GM12892 (cell line): ENCODE data around the gene TKFC.

Experiments
- POLR2A ChIP-seq: IDR thresholded peaks from 2 replicates; pipeline ENCODE4 v1.6.1; 2011; ENCODE audit warnings: low read depth, low read length, control low read depth
- POLR2AphosphoS5 ChIP-seq: IDR thresholded peaks from 2 replicates; pipeline ENCODE4 v1.6.1; 2011; ENCODE audit warnings: low read depth, low read length, control low read depth
- TAF1 ChIP-seq: IDR thresholded peaks from 2 replicates; pipeline ENCODE4 v1.6.1; 2011; ENCODE audit warnings: low read depth, mild to moderate bottlenecking, control low read depth, low read length, borderline replicate concordance

DNA sequence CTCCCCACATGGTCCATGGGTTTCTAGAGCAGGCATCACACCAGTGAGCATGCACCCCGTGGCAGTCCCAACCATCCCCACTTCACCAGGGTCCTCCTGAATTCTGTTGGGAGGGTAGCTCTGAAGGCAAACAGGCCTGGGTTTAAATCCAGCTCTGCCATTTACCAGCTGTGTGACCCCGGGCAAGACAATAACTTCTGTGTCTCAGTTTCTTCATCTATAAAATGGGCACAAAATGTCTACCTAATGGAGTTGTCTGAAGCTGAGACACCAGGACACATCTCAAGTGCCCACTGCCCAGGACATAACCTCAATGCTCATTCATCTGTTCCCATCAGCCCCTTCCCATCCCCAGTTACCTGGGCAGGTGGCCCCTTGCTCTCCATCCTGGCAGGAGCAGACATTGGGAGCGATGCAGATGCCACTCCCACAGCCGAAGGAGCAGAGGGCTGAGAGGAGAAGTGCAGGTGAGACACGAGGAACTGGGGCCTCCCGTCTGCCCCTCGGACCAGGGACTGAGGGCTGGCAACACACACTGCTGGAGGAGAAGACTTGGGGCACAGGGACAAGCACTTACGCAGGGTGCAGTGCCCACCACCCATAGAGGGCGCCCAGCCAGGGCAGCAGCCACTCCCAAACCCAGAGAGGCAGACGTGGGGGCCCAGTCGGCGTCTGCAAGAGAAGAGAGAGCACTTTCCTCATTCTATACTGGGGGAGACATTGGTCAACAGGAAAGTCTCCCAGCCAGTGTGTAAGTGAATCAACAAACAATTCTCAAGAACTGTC, 41.9 kb upstream of the TKFC start:
- TF ChIP-seq POLR2A (no peak), POLR2AphosphoS5 (no peak), TAF1 (no peak)
